ENCODE measurements around the gene ARPP21.

- TF ChIP-seq, protein P1, sequence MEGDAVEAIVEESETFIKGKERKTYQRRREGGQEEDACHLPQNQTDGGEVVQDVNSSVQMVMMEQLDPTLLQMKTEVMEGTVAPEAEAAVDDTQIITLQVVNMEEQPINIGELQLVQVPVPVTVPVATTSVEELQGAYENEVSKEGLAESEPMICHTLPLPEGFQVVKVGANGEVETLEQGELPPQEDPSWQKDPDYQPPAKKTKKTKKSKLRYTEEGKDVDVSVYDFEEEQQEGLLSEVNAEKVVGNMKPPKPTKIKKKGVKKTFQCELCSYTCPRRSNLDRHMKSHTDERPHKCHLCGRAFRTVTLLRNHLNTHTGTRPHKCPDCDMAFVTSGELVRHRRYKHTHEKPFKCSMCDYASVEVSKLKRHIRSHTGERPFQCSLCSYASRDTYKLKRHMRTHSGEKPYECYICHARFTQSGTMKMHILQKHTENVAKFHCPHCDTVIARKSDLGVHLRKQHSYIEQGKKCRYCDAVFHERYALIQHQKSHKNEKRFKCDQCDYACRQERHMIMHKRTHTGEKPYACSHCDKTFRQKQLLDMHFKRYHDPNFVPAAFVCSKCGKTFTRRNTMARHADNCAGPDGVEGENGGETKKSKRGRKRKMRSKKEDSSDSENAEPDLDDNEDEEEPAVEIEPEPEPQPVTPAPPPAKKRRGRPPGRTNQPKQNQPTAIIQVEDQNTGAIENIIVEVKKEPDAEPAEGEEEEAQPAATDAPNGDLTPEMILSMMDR (IDR thresholded peaks at IDR 0.05), result no peak
- TF ChIP-seq POLR2A (IDR thresholded peaks at IDR 0.05), result no peak
Observed at GRCh38 chr3:35737527-35737926, 98.2 kb downstream of the ARPP21 start.

Measured in esophagus squamous epithelium (tissue), 4 donors.